Right lobe of liver (tissue), 6 donors: ENCODE results near the gene TPRN. TPM values are rescaled to one million over a fixed set of nuclear protein-coding genes. Genes with fewer than 3 reads are reported as not detected.
"Not testable (repeated sequence)": the region's sequence is repeated elsewhere in the genome, so short reads cannot be mapped to it uniquely, and the experiment has no call there.

Experiments used
- ATAC-seq, 4 donors: fragments of 200-7000 bp; cut with Tn5 transposase; one replicate each; pipeline ENCODE4 v1.9.1; 2020; ENCODE audit warnings: mild to moderate bottlenecking in 4 of 4, moderate library complexity in 4 of 4
- DNase-seq, 3 donors: peaks; one replicate each; pipeline ENCODE4 v3.0.0-alpha.2; 2020
- H3K27ac ChIP-seq, 3 donors: fragments of 200-600 bp; one replicate each; pipeline ENCODE4 v1.8.0; 2022
- H3K27me3 ChIP-seq, 2 donors: fragments of 200-600 bp; one replicate each; pipeline ENCODE4 v1.8.0; 2022
- H3K36me3 ChIP-seq, 4 donors: fragments of 200-600 bp; sonication (generic) in 1 of 4; one replicate each; pipeline versions ENCODE4 v1.5.1 to v1.8.0; 2017 to 2022; ENCODE audit warnings: control low read depth in 1 of 4
- H3K4me1 ChIP-seq, 4 donors: fragments of 200-600 bp; sonication (generic) in 1 of 4; one replicate each; pipeline versions ENCODE4 v1.5.1 to v1.8.0; 2017 to 2022; ENCODE audit warnings: control low read depth in 1 of 4
- H3K4me3 ChIP-seq, 3 donors: fragments of 200-600 bp; one replicate each; pipeline ENCODE4 v1.8.0; 2022
- H3K9me3 ChIP-seq, 4 donors: fragments of 200-600 bp; sonication (generic) in 1 of 4; one replicate each; pipeline versions ENCODE4 v1.5.1 to v1.8.0; 2017 to 2022; ENCODE audit warnings: control low read depth in 1 of 4
- POLR2A ChIP-seq: fragments of 450-650 bp; IDR thresholded peaks from one replicate; pipeline ENCODE4 v1.6.1; 2017; ENCODE audit warnings: antibody characterized with exemption, mild to moderate bottlenecking
- WGBS: methylation state at CpG from one replicate; pipeline ENCODE4 v1.1.6; 2018; ENCODE audit warnings: low coverage, low lambda C conversion rate; ENCODE audit not compliant: insufficient coverage; ENCODE audit errors: missing lambda C conversion rate; 5-methylcytosine and 5-hydroxymethylcytosine counted together
- intact Hi-C, 2 donors: fragments of 100-400 bp; cut with DNase I; formaldehyde crosslinking; loops; one replicate each; pipeline versions ENCODE4 v1.11.2 to v1.14.1; 2022
- total RNA-seq, 6 experiments: library from RNA; depleted of rRNA in 2 of 6; stranded (reverse); fragments of >200 nt in 2 of 6; fragmentation: NEBNext Ultra II Directional in 3 of 6; extraction: Animal tissue kit (Norgen Biotek cat#: 25700) in 3 of 6; gene quantifications; one replicate each; pipeline versions ENCODE4 v1.1.0 to v1.2.4, GENCODE V29; 2016 to 2023
- TF ChIP-seq, protein P1 (sequence below), 4 donors: fragments of 200-600 bp in 3 of 4; fragments of 450-650 bp in 1 of 4; IDR thresholded peaks; one replicate each; pipeline versions ENCODE4 v1.5.1 to v1.8.0; 2016 to 2022; ENCODE audit warnings: antibody characterized with exemption in 4 of 4, mild to moderate bottlenecking in 2 of 4
- donor health status: DM: no; HTN: yes; CAD: no.
- donor health status: DM: no; HTN: no; CAD: no.
- donor health status: DM: no; HTN: no; CAD: no.
- donor health status: DM: no; HTN: yes; CAD: no.
- donor health status: DM: no; HTN: yes; CAD: no.

Gene TPRN
- total RNA-seq, 6 experiments from 2014 or later: 12.1 to 28.9 (median 18.1) TPM

DNA sequence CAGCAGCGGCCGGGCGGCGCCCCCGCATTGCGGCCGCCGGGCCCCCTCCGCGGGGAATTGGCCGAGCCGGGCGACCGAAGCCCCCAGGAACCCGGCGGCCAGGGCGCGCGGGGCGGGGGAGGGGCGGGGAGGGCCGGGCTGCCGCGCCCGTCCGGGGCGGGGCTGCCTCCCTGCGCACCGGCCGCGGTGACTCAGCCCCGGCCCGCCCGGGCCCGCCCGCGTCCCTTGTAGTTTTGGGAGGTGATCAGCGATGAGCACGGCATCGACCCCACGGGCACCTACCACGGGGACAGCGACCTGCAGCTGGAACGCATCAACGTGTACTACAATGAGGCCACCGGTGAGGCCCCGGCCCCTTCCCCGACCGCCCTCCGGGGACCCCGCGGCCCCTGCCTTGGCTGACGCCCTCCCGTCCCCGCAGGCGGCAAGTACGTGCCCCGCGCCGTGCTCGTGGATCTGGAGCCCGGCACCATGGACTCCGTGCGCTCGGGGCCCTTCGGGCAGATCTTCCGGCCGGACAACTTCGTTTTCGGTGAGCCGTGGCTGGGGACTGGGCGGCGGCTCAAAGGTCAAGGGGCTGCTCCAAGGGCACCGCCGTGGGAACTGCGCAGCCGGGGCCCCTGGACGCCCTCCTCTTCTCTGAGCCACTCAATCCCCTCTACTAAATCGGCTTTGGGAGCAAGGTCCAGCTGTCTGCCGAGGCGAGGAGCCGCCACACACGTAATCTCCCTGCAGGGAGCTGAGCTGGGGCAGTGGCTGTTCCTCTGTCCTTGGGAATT, 41.1 kb upstream of the TPRN start:
- ATAC-seq (peak in 3 of 4 donors; percentile 16 to 27 (median 20)), DNase-seq (peak in 2 of 3 donors; percentile 71 to 74)
- Histone ChIP-seq H3K36me3 (peaks cover 0 to 13% (median 8%) of the 10 kb centered on the region in 4 donors), H3K27me3 (no peaks in the 10 kb centered on the region), H3K4me1 (peaks cover 0 to 19% (median 8%) of the 10 kb centered on the region in 4 donors), H3K9me3 (no peaks in the 10 kb centered on the region), H3K27ac (peak overlapping the region; percentile 55 to 83 (median 82)), H3K4me3 (peak overlapping the region; percentile 63 to 95 (median 85))
- WGBS: 0% methylated on average over 23 of the region's 83 CpGs
- TF ChIP-seq, protein P1, sequence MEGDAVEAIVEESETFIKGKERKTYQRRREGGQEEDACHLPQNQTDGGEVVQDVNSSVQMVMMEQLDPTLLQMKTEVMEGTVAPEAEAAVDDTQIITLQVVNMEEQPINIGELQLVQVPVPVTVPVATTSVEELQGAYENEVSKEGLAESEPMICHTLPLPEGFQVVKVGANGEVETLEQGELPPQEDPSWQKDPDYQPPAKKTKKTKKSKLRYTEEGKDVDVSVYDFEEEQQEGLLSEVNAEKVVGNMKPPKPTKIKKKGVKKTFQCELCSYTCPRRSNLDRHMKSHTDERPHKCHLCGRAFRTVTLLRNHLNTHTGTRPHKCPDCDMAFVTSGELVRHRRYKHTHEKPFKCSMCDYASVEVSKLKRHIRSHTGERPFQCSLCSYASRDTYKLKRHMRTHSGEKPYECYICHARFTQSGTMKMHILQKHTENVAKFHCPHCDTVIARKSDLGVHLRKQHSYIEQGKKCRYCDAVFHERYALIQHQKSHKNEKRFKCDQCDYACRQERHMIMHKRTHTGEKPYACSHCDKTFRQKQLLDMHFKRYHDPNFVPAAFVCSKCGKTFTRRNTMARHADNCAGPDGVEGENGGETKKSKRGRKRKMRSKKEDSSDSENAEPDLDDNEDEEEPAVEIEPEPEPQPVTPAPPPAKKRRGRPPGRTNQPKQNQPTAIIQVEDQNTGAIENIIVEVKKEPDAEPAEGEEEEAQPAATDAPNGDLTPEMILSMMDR (IDR thresholded peaks at IDR 0.05): no peak
- TF ChIP-seq POLR2A: no peak
- intact Hi-C loops: no loop called here

DNA sequence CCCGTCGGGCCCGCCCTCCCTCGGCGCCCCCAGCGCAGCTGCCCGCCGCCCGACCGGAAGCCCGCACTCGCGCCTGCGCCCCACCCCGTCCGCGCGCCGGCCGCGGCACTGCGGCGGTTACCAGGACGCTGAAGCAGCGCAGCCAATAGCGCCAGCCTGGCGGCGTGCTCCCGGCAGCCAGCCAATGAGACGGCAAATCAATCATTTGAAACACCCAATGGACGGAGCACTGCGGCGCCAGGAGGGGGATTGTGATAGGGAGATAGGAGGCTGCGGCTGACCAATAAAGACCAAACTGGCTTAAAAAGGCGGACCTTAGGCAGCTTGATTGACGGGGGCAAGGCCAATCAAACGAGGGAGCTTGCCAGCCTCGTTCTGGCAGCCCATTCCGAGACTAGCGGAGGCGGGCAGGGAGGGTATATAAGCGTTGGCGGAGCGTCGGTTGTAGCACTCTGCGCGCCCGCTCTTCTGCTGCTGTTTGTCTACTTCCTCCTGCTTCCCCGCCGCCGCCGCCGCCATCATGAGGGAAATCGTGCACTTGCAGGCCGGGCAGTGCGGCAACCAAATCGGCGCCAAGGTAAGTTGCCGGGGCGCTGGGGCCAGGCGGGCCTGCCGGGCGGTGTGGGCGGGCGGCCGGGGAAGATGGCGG, 40.4 kb upstream of the TPRN start, which contains the start of gene TUBB4B:
Gene TUBB4B, plus strand, starts transcription at position 447 of the 649 bp plus-strand sequence. Its CDS starts 74 bp downstream, at position 521.
- 0% methylated on average over 22 of the region's 67 CpGs for WGBS
- Histone ChIP-seq H3K27me3 (no peaks in the 10 kb centered on the region), H3K4me3 (peak within 1 kb of the TSS; percentile 73 to 95 (median 85)), H3K36me3 (peaks cover 0 to 13% (median 8%) of the 10 kb centered on the region in 4 donors), H3K4me1 (peaks cover 0 to 20% (median 8%) of the 10 kb centered on the region in 4 donors), H3K9me3 (no peaks in the 10 kb centered on the region), H3K27ac (peak within 1 kb of the TSS; percentile 55 to 84 (median 83))
- DNase-seq (peak; percentile 99), ATAC-seq (peak; percentile 82 to 90 (median 88))
- TF ChIP-seq, protein P1 (IDR thresholded peaks at IDR 0.05): no peak
- TF ChIP-seq POLR2A: peak; percentile 100
- intact Hi-C loops: no loop called here

DNA sequence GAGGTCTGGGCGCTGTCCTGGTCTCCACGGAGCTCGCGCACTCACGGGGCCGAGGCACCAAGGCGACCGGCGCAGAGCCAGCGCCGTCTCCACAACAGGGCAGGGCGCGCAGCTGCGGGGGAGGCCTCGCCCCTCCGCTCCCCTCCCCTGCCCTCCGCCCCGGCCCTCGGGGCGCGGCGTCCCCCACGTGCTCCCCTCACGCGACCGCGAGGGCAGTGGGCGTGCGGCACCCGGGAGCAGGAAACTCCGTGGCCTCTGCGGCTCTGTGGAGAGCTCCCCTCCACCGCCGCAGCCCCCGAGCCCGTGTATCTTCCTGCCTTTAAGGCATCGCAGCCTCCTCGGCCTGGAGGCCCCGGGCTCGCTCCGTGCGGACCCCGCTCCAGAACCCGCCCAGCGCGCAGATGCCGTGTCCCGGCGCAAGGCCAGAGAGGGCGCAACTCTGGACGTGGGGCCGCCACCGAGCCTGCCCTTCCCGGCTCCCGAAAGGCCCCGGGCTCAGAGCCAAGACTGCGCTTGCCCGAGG, 39.8 kb upstream of the TPRN start:
- intact Hi-C loops: no loop called here
- ATAC-seq (peak; percentile 24 to 41 (median 34)), DNase-seq (peak; percentile 70 to 79 (median 78))
- Histone ChIP-seq H3K27me3 (no peaks in the 10 kb centered on the region), H3K9me3 (no peaks in the 10 kb centered on the region), H3K27ac (peak overlapping the region; percentile 47 to 84 (median 73)), H3K36me3 (peaks cover 0 to 13% (median 8%) of the 10 kb centered on the region in 4 donors), H3K4me1 (peaks cover 0 to 20% (median 8%) of the 10 kb centered on the region in 4 donors), H3K4me3 (peak overlapping the region; percentile 73 to 75 (median 73))
- 0% methylated on average over 1 of the region's 58 CpGs for WGBS
- TF ChIP-seq, protein P1 (IDR thresholded peaks at IDR 0.05): peak in 1 of 4 donors; percentile 12
- no peak for TF ChIP-seq POLR2A

DNA sequence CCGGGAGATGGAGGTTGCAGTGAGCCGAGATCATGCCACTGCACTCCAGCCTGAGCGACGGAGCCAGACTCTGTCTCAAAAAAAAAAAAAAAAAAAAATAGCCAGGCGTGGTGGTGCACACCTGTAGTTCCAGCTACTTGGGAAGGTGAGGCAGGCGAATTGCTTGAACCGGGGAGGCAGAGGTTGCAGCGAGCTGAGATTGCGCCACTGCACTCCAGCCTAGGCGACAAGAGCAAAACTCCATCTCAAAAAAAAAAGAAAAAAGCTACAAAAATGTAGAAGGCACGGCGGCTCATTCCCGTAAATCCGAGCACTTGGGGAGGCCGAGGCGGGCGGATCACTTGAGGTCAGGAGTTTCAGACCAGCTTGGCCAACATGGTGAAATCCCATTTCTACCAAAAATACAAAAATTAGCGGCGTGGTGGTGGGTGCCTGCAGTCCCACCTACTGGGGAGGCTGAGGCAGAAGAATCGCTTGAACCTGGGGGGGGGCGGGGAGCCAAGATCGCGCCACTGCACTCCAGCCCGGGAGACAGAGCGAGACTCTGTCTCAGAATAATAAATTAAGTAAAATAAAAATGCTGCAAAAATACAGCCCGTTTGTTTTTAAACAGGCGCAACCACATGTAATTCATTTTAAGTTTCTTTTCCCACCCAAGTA, 39.1 kb upstream of the TPRN start:
- intact Hi-C loops: loop anchor here in 1 of 2 donors (10.0 kb wide), 1 partner anchor 55 kb away; the partner anchor contains the start of genes ANAPC2 and SSNA1
- DNase-seq, ATAC-seq, H3K9me3 ChIP-seq, H3K27me3 ChIP-seq: not testable (repeated sequence)
- Histone ChIP-seq H3K27ac (peak overlapping the region; percentile 47 to 84 (median 73)), H3K4me1 (peaks cover 0 to 20% (median 8%) of the 10 kb centered on the region in 4 donors), H3K4me3 (peak overlapping the region; percentile 73 to 75 (median 73)), H3K36me3 (peaks cover 0 to 13% (median 8%) of the 10 kb centered on the region in 4 donors)
- 32% methylated on average over 17 of the region's 27 CpGs for WGBS
